HG03135 (cell line): Measurements from ENCODE around the gene C1GALT1.
"Not testable (repeated sequence)": the region's sequence is repeated elsewhere in the genome, so short reads cannot be mapped to it uniquely, and the experiment has no call there.

Source experiments
- ATAC-seq: cut with Tn5 transposase; IDR thresholded peaks from one replicate; pipeline ENCODE4 v1.9.1; 2021; ENCODE audit warnings: mild to moderate bottlenecking, moderate library complexity; ENCODE audit not compliant: unreplicated experiment

The C1GALT1 gene

GRCh38 chr7:7231865-7232264 lies 49.5 kb downstream of the C1GALT1 start:
- ATAC-seq = no peak

GRCh38 chr7:7235347-7235746 lies 53.0 kb downstream of the C1GALT1 start:
- no peak for ATAC-seq

GRCh38 chr7:7236041-7236440 lies 53.7 kb downstream of the C1GALT1 start:
- ATAC-seq = no peak

- ATAC-seq = no peak
Observed at GRCh38 chr7:7237201-7237977, 55.0 kb downstream of the C1GALT1 start.

GRCh38 chr7:7237978-7238267 lies 55.6 kb downstream of the C1GALT1 start:
- ATAC-seq = no peak

- ATAC-seq = no peak
Observed at GRCh38 chr7:7239346-7239745, 57.0 kb downstream of the C1GALT1 start.

GRCh38 chr7:7242899-7243298 lies 60.6 kb downstream of the C1GALT1 start:
- no peak for ATAC-seq

GRCh38 chr7:7245233-7245632 lies 62.9 kb downstream of the C1GALT1 start:
- not testable (repeated sequence) for ATAC-seq

GRCh38 chr7:7246223-7246622 lies 63.9 kb downstream of the C1GALT1 start:
- ATAC-seq = no peak

GRCh38 chr7:7247658-7248057 lies 65.3 kb downstream of the C1GALT1 start:
- no peak for ATAC-seq

- no peak for ATAC-seq
Observed at GRCh38 chr7:7249814-7250213, 67.5 kb downstream of the C1GALT1 start.

GRCh38 chr7:7251742-7252141 lies 69.4 kb downstream of the C1GALT1 start:
- ATAC-seq = peak; percentile 93

- no peak for ATAC-seq
Observed at GRCh38 chr7:7254319-7254718, 72.0 kb downstream of the C1GALT1 start.

GRCh38 chr7:7254908-7255307 lies 72.6 kb downstream of the C1GALT1 start:
- ATAC-seq = no peak

- no peak for ATAC-seq
Observed at GRCh38 chr7:7256731-7257274, 74.5 kb downstream of the C1GALT1 start.

GRCh38 chr7:7257899-7258692 lies 75.8 kb downstream of the C1GALT1 start:
- peak; percentile 87 for ATAC-seq

GRCh38 chr7:7261863-7262262 lies 79.5 kb downstream of the C1GALT1 start:
- no peak for ATAC-seq

- no peak for ATAC-seq
Observed at GRCh38 chr7:7263297-7264230, 81.2 kb downstream of the C1GALT1 start.

GRCh38 chr7:7264306-7265040 lies 82.1 kb downstream of the C1GALT1 start:
- ATAC-seq = no peak
